HG03159 (cell line): ENCODE measurements around the gene SLC39A3.

Source experiments
- ATAC-seq: cut with Tn5 transposase; IDR thresholded peaks from one replicate; pipeline ENCODE4 v1.9.1; 2021; ENCODE audit warnings: mild to moderate bottlenecking, moderate library complexity; ENCODE audit not compliant: unreplicated experiment

Gene SLC39A3

GRCh38 chr19:2739602-2740313, at the start of gene SLC39A3:
Gene SLC39A3, minus strand, starts transcription at chr19:2740017. Its CDS starts 2,760 bp downstream, at chr19:2737257.
- peak; percentile 91 for ATAC-seq

- no peak for ATAC-seq
Measured at GRCh38 chr19:2788237-2788636, 48.4 kb upstream of the SLC39A3 start.

- ATAC-seq, result no peak
Measured at GRCh38 chr19:2787115-2787514, 47.3 kb upstream of the SLC39A3 start.

- peak; percentile 62 for ATAC-seq
Measured at GRCh38 chr19:2785244-2785997, 45.6 kb upstream of the SLC39A3 start, which contains the start of gene THOP1. Gene THOP1, plus strand, starts transcription at chr19:2785503. Its CDS starts 160 bp downstream, at chr19:2785663.

- ATAC-seq, result no peak
Measured at GRCh38 chr19:2783781-2784145, 43.9 kb upstream of the SLC39A3 start.

GRCh38 chr19:2782936-2783780, 43.3 kb upstream of the SLC39A3 start, which contains the start of gene SGTA:
Gene SGTA, minus strand, starts transcription at chr19:2783273. Its CDS starts 14,205 bp downstream, at chr19:2769068.
- ATAC-seq, result peak; percentile 64

GRCh38 chr19:2782329-2782935, 42.6 kb upstream of the SLC39A3 start:
- ATAC-seq, result no peak

GRCh38 chr19:2780284-2780683, 40.5 kb upstream of the SLC39A3 start:
- no peak for ATAC-seq

GRCh38 chr19:2779121-2779740, 39.4 kb upstream of the SLC39A3 start:
- ATAC-seq, result no peak

GRCh38 chr19:2777952-2778683, 38.3 kb upstream of the SLC39A3 start:
- no peak for ATAC-seq

GRCh38 chr19:2775556-2776430, 36.0 kb upstream of the SLC39A3 start:
- no peak for ATAC-seq

- ATAC-seq, result no peak
Measured at GRCh38 chr19:2774953-2775555, 35.2 kb upstream of the SLC39A3 start.

GRCh38 chr19:2774083-2774679, 34.4 kb upstream of the SLC39A3 start:
- no peak for ATAC-seq

- no peak for ATAC-seq
Measured at GRCh38 chr19:2771786-2772674, 32.2 kb upstream of the SLC39A3 start.

- no peak for ATAC-seq
Measured at GRCh38 chr19:2770055-2771013, 30.5 kb upstream of the SLC39A3 start.

- no peak for ATAC-seq
Measured at GRCh38 chr19:2769218-2769617, 29.4 kb upstream of the SLC39A3 start.
